ENCODE results near the gene GALNT14.

GALNT14 gene

DNA sequence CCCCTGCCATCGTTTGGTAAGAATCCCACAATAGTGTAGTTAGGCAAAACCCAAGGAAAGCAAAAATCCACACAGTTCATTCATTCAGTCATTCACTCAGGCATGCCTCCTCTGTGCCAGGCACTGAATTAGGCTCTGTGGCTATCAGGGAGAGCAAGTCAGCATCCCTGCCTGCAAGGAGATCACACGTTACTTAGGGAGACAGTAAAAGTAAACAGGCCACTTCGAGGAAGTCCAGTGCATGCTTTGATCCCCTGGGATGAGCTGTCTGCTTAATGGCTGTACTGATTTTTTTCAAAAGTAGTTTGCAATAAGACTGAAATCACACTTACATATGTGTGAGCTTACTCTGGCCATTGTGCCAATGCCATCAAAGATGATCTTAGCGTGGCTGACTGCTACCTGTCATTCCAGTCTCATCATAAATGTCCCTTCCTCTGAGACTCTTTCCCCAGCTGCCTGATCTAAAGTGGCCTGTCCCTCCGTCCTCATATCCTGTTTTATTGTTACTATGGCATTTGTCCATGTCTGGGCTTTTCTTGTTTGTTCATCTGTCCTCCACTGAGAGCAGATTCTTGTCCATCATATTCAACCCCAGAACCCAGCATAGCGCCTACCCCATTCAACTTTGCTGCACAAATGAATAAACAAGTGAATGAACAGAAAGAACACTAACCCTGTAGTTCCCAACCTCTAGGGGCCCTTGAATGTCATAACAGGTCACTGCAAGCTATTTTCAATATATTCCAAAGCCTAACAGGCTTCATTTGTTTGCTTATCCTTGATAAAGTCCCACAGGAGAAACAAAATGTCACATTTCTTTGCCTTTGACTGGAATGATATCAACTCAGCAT, 84.1 kb downstream of the GALNT14 start:
- DNase-seq, result no peak

DNA sequence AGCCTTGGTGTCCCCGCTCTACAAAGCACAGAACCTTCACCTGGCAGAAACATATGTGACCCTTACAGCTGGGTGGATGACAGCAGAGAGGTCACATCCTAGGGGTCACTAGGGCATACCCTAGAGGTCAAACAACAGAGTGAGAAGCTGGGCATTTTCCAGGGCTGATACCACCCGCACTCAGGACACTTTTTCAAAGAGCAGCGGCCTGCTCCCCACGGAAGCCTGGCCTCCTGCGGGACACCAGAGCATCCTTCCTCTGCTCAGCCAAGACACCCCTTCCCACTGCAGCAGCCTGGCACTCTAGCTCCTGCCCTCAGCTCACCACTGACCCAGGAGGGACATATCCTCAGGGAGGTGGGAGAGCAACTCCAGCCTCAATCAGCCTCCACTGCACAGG, 86.0 kb downstream of the GALNT14 start:
- DNase-seq, result no peak

DNA sequence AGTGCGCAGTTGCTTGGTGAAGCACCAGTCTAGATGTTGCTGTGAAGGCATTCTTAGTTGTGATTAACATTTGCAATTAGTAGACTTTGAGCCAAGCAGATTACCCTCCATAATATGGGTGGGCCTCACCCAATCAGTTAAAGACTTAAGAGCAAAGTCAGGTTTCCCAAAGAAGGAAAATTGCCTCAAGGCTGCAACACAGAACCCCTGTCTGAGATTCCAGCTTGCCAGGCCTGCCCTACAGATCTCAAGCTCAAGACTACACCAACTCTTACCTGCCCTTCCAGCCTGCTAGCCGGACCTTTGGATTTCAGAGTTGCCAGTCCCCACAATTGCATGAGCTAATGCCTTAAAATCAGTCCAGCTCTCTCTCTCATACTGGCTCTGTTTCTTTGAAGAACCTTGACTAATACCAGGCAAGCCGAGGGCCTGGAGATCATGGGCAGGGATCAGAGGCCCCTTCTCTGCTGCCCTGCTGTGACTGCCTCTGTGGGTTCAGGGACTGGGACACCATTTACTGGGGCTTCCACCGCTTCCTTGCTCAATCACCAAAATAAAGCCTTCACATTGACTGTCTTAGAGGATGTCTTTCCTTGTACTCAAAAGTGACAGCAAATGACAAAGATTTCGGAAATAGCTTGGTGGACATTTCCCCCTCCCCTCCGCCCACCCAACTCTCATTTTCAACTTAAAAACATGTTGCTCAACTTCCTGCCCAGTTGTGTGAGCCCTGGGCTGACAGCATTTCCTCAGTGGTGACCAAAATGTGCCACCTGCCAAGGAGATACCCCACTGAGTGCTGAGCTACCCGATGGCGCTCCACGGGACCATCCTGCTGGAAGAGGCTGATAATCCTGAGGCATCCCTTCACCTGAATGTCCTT, 86.7 kb downstream of the GALNT14 start:
- no peak for DNase-seq

DNA sequence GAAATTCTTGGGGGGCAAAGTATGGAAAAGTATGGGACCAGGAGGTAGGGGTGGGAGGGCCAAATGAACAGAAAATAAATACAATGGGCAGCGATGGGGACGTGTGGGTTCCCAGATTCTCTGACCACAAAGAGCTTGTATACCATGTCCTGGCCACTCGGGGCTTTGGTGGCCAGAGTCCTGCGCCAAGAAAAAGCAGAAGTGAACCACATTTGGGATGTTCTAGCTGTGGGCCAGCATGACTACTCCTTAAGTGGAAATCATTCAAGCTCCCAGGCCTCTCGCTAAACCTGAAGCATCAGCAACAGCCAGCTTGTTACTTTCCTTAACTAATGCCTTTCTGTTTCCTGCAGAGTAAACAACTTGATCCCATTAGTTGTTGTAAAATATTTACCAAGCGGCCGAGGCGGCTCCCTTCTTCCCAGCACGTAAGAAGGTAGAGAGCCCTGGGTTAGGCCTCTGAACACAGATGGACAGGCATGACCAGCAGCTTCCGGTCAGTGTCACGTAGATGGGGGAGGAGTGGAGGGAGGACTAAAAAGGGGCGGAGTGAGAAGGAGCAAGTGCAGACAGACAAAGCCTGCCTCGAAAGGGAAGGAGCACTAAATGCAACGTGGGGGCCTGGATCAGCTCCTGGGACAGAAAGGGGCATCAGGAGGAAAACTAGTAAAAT, 88.2 kb downstream of the GALNT14 start:
- DNase-seq, result no peak

DNA sequence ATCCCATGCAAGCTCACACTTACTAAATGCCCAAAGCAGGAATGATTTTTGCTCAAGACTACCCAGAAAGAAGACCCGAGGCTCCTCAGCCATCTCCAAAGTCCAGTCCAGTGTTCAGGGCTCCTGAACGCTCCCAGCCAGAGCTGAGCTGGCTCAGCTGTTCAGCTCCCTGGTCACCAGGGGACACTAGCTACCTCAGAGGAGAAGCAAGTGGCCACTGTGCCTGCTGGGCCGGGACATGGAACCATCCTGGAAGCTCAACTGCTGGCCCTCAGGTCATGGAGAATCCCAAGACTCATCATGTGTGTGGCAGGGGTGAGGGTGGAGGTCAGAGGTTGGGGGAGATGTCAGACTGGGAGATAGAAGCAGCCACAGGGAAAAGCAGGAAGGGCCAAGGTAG, 89.0 kb downstream of the GALNT14 start:
- DNase-seq, result no peak

DNA sequence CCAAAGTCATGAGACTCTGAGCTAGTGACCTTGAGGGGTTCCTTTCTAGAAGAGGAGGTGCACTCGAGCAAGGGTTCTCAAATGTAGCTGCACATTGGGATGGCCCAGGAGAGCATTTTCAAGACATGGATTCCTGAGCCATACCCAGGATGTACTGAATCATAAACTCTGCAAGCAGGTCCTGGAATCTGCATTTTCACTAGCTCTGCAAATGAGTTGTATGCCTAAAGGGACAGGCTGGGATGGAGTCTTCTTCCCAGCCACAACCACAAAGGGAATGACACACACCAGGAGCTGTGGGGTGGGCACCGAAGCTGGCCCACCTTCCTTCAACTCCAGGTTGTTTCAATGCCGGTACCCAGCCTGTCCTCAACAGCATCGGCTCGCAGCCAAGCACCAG, 90.6 kb downstream of the GALNT14 start:
- DNase-seq, result no peak

DNA sequence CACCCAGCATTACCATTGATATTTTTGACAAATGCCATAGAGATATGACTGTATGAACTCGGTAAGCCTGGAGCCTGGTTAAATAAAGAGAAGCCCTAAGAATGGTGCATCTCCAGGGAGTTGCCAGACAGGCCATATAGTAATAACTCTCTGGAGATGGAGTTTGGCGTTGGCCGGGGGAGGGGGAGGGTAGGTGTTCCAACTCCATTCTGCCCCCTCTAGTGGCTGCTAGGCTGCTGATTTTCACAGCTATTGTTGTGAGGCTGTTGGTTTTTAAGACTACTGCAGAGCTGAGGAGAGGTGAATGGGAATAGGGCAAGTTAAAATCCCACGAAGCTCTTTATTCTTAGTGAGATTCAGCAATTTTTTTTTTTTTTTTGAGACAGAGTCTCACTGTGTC, 99.9 kb downstream of the GALNT14 start:
- no peak for DNase-seq

DNA sequence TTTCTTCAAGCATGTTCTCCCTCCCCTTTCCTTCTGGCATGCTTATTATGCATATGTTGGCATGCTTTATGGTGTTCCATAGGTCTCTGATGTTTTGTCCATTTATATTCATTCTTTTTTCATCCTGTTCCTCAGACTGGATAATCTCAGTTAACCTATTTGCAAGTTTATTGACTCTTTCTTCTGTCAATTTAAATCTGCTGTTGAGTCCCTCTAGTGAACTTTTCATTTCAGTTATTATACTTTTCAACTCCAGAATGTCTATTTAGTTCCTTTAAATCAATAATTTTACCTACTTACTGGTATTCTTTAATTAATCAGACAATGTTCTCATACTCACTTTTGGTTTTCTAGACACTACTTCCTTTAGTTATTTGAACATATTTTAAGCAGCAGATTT, 101.2 kb downstream of the GALNT14 start:
- no peak for DNase-seq

DNA sequence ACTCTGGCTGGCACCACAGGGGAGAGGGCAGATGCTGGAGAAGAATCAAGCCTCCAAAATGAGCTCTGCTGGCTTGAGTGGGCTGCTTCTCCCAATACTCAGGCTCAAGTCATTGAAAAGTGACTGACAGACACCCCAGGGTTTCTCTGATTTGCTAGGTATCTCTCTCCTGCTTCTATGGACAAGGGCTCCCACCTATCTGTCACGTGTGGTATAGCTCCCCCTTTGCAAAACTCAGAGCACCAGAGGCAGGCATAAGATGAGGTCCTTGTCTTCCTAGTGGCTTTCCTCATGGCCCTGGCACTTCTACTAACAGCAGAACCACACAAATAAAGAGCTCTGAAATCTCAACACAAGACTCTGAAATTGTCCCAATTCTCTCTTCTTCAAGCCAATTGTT, 105.2 kb downstream of the GALNT14 start:
- DNase-seq, result no peak

DNA sequence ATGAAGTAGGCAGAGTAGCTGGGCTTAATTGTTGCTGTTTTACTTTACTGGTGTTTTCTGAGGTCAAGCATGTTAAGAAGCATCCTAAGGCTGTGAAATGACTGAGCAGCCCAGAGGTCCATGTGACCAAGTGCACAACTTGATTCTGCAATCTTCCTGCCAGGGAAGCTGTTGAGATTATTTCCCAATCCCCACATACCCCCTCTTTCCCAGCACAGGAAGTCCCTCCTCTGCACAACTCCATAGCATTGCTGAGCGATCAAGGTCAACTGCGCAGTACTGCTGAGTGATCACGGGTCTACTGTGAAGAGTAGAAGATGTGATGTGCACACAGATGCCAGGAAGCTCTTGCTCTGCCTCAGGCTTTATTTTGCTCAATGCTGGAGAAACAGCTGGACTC, 105.8 kb downstream of the GALNT14 start:
- no peak for DNase-seq

DNA sequence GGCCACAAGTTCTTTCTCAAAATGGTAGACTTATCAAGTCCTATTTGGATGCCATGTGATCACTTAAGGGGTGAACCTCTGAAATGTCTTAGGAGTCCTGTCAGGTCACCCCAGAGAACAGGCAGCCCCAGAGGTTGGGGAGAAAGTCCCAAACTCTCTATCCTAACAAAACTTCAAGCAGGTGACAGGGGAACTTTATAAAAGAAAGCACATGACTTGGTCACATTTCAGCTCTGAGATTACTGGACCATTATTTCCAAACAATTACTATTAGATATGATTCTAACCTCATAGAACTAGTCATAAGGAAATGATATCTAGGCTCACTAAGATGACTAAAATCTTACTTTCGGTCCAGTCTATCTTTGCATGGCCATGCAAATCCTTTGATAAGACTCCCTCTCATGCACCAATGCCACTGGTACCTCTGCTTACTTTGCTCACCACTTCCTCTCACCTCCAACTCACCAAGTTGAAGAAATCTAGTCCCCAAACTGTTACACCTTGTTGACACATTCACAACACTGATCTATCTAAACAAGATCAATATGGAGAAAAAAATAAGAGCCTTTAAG, 107.0 kb downstream of the GALNT14 start:
- no peak for DNase-seq

DNA sequence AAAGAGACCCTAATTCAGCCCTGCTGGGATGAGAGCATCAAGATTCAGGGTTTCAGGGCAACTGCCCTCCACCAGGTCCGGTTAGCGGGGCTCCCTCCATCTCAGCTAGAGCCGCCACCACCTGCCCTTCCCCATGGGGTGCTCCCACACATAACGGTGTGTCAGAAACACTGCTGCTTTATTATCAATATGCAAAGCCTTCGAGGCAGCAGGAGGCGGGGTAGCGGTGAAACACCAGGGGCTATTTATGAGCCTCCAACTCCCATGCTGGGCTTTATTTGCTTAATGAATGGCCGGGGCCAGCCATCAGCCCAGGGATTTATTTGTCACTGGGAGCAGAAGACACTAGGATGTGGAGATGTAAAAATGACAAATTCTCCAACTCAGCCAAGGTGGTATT, 109.8 kb downstream of the GALNT14 start:
- DNase-seq, result no peak

DNA sequence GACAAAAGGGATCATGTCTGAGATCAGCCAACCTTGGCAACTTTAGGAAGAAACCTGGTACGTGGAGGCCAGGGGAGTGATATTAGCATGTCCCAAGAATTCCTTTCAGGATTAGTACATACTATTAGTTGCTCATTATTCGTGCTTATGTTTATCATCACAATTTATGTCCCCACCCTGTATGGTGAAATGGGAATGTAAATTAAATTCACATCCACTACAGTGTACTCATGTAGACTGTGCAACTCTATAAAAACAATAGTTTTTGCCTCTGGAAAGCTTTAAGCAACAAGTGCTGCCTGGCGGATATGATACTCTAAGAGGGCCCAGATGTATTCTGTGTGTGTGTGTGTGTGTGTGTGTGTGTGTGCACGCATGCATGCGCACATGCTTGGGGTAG, 110.7 kb downstream of the GALNT14 start:
- no peak for DNase-seq

DNA sequence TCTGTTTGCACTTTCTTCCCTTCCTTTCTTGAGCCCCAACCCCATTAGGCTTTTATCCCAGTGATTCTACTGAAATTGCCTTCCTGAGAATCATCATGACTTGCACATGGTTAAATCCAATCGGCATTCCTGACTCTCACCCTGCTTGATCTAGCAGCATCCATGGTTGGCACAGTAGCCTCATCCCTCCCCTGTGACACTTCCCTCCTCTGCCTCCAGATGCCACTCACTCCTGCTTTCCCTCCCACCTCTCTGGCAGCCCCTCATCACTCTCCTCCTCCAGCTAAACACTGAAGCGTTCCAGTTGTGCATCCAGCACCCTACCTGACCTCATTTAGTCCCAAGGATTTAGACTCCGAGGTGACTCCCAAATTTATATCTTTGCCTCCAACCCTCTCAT, 114.7 kb downstream of the GALNT14 start:
- no peak for DNase-seq

DNA sequence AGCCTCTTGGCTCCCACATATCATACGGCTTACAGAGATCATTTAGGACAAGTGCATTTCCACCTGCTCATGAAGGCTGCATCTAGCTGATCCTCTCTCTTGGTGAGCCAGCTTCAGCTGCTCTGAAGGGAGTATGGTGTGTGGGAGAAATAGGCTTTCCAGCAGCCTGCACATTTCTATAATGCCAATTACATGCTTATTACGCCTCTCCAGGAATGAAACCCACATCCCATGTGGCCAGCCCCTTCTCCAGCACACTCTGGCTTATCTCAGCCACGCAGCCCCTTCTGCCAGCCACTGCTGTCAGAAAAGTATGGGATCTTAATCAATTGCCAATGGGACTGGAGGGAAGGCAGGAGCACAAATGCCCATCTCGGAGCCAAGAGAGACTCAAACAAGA, 117.5 kb downstream of the GALNT14 start:
- no peak for DNase-seq

DNA sequence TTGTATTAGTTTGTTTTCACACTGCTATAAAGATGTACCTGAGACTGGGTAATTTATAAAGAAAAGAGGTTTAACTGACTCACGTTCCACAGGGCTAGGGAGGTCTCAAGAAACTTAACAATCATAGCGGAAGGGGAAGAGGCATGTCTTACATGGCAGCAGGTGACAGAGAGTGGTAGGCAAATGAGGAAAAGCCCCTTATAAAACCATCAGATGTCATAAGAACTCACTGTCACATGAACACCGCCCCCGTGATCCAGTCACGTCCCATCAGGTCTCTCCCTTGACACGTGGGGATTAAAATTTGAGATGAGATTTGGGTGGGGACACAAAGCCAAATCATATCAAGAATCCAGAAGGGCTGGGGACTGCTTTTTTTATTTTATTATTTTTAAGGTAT, 120.0 kb downstream of the GALNT14 start:
- DNase-seq, result no peak

DNA sequence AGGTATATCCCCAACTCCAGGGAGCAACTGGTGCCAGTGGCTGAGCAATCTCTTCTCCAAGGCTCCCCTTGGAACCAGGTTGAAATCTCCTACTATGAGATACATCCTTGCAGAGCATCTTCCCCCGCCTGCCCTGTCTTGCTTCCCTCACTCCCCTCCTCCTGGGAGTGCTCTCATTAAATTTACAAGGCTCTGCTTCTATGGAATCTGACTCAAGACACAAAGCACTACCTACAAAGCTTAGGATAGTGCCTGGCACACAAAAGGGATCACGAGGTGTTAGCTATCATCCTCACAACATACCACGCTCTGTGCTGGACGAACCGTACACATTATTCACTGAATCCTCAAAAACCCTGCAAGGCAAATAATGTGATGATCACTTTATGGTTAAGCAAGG, 121.6 kb downstream of the GALNT14 start:
- DNase-seq, result no peak

DNA sequence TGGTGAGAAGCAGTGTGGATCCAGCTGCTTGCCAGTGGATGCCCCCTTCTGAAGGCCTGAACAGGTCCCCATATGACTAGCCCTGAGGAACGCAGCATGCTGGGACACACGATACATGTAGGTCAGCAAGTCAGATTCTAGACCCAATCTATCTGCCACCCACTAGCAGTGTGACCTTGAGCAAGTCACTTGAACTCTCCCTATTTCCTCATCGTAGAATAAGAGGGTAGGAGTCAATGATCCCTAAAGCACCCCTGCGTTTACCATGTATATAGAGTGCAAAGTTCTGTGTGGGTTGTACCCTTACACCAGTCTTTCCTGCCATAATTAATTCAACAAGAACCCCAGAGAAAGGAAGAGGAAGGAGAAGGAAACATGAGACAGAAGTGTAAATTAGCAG, 123.7 kb downstream of the GALNT14 start:
- no peak for DNase-seq

DNA sequence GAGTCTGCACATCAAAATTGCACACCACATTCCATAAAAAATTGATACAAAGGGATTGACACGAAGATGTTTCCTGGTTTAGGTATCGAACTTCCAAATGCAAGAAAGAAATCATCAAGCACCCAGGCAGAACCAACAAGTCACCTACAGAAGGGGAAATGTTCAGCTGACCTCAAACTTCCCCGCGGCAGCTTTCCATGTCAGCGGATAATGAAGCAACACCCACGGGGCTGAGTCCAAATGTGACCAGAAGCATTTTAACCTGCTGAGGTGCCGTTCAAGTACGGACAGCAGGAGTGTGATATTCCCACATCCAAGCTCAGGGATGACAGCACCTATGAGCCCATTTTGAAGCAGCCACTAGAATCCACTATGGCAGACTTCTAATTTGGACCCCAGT, 124.9 kb downstream of the GALNT14 start:
- no peak for DNase-seq

DNA sequence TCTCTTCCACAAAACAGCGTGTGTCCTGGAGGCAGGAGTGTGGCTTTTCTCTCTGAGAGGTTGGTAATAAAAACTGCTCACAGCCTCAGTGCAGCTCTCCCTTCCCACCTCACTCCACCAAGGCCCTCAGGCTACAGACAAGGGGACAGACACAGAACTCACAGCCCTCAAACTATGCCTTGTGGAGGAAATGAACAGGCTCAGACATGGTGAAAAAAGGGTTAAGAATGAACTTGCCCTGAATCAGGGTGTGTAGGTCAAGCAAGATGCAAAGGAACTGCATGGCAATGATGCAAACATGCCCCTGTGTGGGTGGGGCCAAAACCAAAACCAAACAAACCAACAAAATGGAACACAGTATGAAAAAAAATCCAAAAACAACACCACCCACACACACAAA, 125.8 kb downstream of the GALNT14 start:
- DNase-seq, result no peak

DNA sequence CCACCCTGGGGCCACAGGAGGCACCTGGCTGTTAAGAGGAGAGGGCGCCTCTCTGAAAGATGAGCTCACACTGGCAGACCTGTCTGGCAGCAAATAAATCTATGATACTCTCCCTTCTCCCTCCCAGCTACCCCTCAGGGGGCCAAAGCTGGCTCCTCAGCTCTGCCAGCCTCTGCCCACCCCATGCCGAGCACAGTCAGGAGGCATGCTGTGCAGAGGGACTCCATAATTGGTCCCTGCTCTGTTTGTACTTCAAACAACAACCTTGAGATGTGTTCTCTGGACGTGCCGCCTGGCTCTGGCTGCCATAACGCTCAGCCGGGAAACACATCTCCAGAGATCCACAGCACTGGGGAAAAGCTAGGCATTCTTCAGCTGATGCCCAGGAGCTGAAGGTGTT, 126.7 kb downstream of the GALNT14 start:
- no peak for DNase-seq

DNA sequence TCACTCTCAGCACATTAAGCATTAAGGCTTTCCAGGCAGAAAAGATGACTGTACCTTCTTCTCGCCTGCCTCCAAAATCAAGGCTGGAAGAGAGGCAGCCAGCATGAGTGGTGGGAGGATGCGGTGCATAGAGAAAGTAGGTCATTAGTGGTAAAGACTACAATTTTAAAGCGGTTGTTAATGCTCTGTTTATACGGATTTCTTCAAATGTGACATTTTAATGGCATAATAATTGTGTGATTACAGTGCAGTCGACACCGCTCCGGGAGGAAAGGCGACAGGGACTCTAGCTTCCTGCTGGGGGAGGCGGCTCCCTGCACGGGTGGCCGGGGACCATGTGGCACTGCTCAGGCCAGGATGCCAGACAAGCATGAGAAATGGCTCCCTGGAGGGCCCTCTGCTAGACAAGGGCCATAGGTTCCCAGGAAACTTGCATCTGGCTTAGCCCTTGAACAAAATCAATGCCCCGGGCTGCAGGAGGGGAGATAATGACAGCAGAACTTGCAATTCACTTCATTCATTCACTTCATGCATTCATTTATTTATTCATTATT, 129.6 kb downstream of the GALNT14 start:
- no peak for DNase-seq

DNA sequence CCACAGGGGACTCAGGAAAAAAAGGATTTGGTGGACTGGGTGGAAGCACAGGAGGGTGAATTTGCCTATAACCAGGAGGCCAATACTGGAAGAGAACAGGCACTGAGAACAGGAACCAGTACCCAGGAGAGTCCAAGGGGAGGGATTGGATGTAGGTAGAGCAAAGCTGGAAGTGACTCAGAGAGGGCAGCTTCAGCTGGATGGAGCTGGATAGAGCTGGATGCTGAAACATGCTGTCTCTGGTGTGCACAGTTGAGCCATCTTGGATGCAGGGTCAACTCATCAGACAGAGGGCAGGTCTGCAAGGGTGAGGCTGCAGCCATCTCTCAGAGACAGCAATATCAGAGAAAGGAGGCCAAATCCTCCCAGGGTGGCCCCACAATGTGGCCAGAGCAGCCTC, 134.0 kb downstream of the GALNT14 start:
- no peak for DNase-seq

All from NCI-H2107 (cell line).